ENCODE results near the gene NAT14.
A peak's percentile ranks its signal among the peaks of the same experiment; 100 is the strongest.
"Not testable (repeated sequence)": the region's sequence is repeated elsewhere in the genome, so short reads cannot be mapped to it uniquely, and the experiment has no call there.

Gene NAT14

DNA sequence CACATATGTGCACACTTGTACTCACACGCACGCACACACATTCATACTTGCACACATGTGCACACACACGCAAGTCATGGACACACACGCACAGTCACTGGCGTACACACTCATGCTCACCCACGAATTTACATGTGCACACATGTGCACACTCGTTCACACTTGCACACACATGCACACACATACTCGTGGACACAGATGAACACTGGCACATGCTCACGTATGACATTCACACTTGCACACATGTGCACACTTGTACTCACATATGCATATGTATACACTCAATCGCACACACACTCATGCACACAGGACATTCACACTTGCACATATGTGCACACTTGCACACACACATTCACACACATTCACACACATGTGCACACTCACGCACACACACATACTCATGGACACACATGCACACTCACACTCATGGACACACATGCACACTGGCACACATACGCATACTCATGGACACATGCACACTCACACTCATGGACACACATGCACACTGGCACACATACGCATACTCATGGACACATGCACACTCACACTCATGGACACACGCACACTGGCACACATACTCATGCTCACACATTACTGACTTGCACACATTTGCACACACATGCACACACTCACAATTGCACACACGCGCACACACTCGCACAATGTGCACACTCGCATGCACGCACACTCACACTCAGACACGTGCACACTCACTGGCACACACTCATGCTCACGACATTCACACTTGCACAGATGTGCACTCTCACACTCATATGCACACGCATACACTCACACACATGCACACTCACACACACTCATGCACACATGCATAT, 42.4 kb downstream of the NAT14 start:
- no peak for TF ChIP-seq POLR2AphosphoS5 (IDR thresholded peaks at IDR 0.05; ENCODE audit: low read depth, low read length)
- TF ChIP-seq POU2F2 (IDR thresholded peaks at IDR 0.05; ENCODE audit: low read depth, low read length) = no peak
- TF ChIP-seq SPI1 (IDR thresholded peaks at IDR 0.05; ENCODE audit: low read depth, low read length) = no peak
- no peak for TF ChIP-seq TAF1 (IDR thresholded peaks at IDR 0.05; ENCODE audit: low read depth, low read length)
- no peak for TF ChIP-seq PAX5 (IDR thresholded peaks at IDR 0.05; ENCODE audit: insufficient read depth, low read length, severe bottlenecking)
- no peak for TF ChIP-seq POLR2A (IDR thresholded peaks at IDR 0.05; ENCODE audit: low read depth, low read length)
- peak; percentile 38 for FAIRE-seq
- no peak for DNase-seq (ENCODE audit: insufficient read length, low spot score)

DNA sequence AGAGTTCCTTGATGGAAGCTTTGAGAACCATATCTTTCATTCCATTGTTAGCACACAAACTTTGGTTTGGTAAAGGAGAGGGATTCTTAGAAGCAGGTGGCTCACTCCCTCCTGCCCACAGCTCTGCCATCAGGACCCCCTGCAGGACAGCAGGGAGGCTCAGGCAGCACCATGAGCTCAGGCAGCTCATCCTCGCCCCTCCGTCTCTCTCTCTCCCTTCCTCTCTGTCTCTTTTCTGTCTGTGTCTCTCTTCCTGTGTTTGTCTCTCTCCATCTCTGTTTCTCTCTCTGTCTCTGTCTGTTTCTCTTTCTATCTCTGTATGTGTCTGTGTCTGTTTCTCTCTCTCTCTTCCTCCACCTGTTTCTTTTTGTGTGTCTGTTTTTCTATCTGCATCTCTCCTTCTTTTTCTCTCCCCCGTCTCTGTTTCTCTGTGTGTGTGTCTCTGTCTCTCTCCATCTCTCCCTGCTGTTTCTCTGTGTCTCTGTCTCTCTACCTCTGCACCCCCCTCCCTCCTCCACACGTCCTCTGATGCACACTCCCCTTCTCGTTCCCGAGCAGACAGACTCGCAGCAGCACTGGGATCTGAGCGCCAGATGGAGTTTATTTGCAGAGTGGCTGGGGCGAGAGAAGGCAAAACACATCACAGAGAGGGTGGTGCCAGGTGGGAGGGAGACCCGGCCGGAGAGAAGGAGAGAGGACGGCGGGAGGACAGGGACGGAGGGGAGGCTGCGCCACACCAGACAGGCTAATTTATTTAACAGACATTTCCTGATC, 43.2 kb downstream of the NAT14 start:
- DNase-seq (ENCODE audit: insufficient read length, low spot score) (no peak), FAIRE-seq (no peak)
- TF ChIP-seq POLR2AphosphoS5 (IDR thresholded peaks at IDR 0.05; ENCODE audit: low read depth, low read length) = no peak
- no peak for TF ChIP-seq TAF1 (IDR thresholded peaks at IDR 0.05; ENCODE audit: low read depth, low read length)
- TF ChIP-seq POU2F2 (IDR thresholded peaks at IDR 0.05; ENCODE audit: low read depth, low read length) = no peak
- no peak for TF ChIP-seq SPI1 (IDR thresholded peaks at IDR 0.05; ENCODE audit: low read depth, low read length)
- no peak for TF ChIP-seq PAX5 (IDR thresholded peaks at IDR 0.05; ENCODE audit: insufficient read depth, low read length, severe bottlenecking)
- TF ChIP-seq POLR2A (IDR thresholded peaks at IDR 0.05; ENCODE audit: low read depth, low read length) = no peak

DNA sequence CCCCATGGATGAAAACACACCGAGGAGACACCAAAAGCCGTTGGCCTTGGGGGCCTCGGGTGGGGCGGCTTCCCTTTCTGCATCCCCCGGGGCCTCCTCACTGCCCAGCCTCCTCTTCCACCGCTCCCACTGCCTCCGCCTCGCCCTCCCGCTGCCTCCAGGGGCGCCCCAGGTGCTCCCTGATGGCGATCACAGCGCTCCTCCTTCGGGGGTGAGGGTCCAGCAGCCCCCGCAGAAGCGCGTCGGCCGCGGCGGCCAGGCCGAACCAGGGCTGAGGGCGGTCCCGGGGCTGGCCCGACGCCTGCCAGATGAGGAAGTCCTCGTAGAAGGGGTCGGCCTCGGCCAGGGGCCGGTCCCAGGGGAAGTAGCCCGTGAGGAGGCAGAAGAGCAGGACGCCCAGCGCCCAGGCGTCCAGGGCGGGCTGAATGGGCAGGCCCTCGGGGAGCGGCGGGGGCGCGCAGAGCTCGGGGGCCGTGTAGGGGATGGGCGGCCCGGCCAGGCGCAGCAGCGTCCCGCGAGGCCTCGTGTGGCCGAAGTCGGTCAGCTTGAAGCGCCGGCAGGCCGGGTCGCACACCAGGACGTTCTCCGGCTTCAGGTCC, 44.7 kb downstream of the NAT14 start:
- no peak for DNase-seq (ENCODE audit: insufficient read length, low spot score)
- TF ChIP-seq POU2F2 (IDR thresholded peaks at IDR 0.05; ENCODE audit: low read depth, low read length) (no peak), PAX5 (IDR thresholded peaks at IDR 0.05; ENCODE audit: insufficient read depth, low read length, severe bottlenecking) (no peak), TAF1 (IDR thresholded peaks at IDR 0.05; ENCODE audit: low read depth, low read length) (no peak), POLR2A (IDR thresholded peaks at IDR 0.05; ENCODE audit: low read depth, low read length) (no peak), SPI1 (IDR thresholded peaks at IDR 0.05; ENCODE audit: low read depth, low read length) (no peak), POLR2AphosphoS5 (IDR thresholded peaks at IDR 0.05; ENCODE audit: low read depth, low read length) (no peak)
- FAIRE-seq = no peak

DNA sequence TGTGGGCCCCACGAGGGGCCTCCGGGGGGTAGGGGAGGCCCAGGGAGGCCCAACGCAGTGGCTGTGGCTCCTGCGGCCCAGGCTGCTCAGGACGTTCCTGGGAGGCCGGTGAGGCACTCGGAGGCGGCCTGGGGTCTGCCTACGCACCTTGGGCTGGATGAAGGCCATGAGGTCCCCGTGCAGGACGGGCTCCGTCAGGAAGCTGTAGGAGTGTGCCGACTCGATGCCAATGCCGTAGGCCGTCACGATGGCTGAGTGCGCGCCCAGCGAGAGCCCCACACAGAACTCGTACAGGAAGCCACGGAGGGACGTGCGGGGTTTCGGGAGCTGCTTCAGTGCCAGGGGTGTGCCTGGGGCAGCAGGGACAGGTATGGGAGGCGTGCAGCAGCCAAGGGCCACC, 46.0 kb downstream of the NAT14 start:
- TF ChIP-seq SPI1 (IDR thresholded peaks at IDR 0.05; ENCODE audit: low read depth, low read length) (no peak), POU2F2 (IDR thresholded peaks at IDR 0.05; ENCODE audit: low read depth, low read length) (no peak), PAX5 (IDR thresholded peaks at IDR 0.05; ENCODE audit: insufficient read depth, low read length, severe bottlenecking) (no peak), POLR2AphosphoS5 (IDR thresholded peaks at IDR 0.05; ENCODE audit: low read depth, low read length) (no peak), TAF1 (IDR thresholded peaks at IDR 0.05; ENCODE audit: low read depth, low read length) (no peak), POLR2A (IDR thresholded peaks at IDR 0.05; ENCODE audit: low read depth, low read length) (no peak)
- FAIRE-seq (no peak), DNase-seq (ENCODE audit: insufficient read length, low spot score) (no peak)

DNA sequence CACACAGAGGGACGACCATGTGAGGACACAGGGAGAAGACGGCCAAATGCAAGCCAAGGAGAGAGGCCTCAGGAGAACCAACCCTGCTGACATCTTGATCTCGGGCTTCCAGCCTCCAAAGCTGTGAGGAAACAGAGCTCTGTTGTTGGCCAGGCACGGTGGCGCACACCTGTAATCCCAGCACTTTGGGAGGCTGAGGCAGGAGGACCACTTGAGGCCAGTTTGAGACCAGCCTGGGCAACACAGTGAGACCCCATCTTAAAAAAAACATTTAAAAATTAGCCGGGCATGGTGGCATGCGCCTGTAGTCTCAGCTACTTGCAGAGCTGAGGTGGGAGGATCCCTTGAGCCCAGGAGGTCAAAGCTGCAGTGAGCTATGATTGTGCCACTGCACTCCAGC, 49.3 kb downstream of the NAT14 start:
- DNase-seq (ENCODE audit: insufficient read length, low spot score); FAIRE-seq: not testable (repeated sequence)

DNA sequence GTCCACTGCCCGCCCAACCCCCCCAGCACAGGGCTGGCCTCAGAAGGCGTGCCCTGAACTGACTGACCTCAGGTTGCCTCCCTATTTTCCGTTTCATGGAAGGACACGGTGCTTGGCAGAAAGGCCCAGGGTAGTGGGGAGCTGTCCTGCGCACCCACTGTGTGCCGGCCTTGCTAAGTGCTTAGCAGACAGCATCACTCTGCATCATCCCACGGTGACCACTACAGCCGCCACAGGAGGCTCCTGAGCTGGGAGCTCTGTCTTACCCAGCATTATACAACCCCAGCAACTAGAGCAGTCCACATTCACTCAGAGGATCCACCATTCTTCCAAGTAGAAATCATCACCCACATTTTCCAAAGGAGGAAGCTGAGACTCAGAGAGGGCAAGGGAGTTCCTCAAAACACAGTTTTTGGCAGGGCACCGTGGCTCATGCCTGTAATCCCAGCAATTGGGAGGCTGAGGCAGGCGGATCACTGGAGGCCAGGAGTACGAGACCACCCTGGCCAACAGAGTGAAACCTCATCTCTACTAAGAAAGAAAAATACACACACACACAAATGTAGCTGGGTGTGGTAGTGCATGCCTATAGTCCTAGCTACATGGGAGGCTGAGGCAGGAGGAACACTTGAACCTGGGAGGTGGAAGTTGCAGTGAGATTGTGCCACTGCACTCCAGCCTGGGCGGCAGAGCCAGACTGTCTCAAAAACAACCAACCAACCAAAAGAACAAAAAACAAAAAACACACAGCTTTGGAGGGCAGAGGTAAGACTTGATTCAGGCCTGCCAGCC, 50.4 kb downstream of the NAT14 start:
- FAIRE-seq (no peak), DNase-seq (ENCODE audit: insufficient read length, low spot score) (no peak)

DNA sequence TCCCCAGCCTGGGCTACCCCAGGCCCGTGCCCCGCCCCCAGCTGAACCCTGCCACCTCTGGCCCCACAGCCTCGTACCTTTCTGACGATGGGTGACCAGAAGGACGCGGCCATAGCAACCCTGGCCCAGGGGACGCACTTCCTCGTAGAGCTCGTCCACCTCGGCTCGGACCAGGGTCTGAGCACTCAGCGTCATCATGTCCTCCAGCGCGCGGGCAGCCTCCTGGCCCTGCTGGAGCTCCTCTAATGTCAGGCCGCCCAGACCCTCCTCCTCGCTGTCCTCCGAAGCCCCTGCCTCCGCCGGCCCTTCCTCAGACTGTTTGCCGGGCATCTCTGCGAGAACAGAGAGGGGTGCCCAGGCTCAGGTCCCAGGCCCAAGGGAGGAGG, 51.0 kb downstream of the NAT14 start:
- no peak for FAIRE-seq
- TF ChIP-seq TAF1 (IDR thresholded peaks at IDR 0.05; ENCODE audit: low read depth, low read length) (no peak), PAX5 (IDR thresholded peaks at IDR 0.05; ENCODE audit: insufficient read depth, low read length, severe bottlenecking) (no peak), POU2F2 (IDR thresholded peaks at IDR 0.05; ENCODE audit: low read depth, low read length) (no peak), POLR2AphosphoS5 (IDR thresholded peaks at IDR 0.05; ENCODE audit: low read depth, low read length) (no peak), SPI1 (IDR thresholded peaks at IDR 0.05; ENCODE audit: low read depth, low read length) (no peak), POLR2A (IDR thresholded peaks at IDR 0.05; ENCODE audit: low read depth, low read length) (no peak)
- no peak for DNase-seq (ENCODE audit: insufficient read length, low spot score)

More for the DNA sequence above, 50.4 kb downstream of the NAT14 start:
- TF ChIP-seq POLR2AphosphoS5 (IDR thresholded peaks at IDR 0.05; ENCODE audit: low read depth, low read length) = no peak
- TF ChIP-seq POU2F2 (IDR thresholded peaks at IDR 0.05; ENCODE audit: low read depth, low read length) = no peak
- no peak for TF ChIP-seq POLR2A (IDR thresholded peaks at IDR 0.05; ENCODE audit: low read depth, low read length)
- no peak for TF ChIP-seq PAX5 (IDR thresholded peaks at IDR 0.05; ENCODE audit: insufficient read depth, low read length, severe bottlenecking)
- TF ChIP-seq TAF1 (IDR thresholded peaks at IDR 0.05; ENCODE audit: low read depth, low read length) = no peak
- no peak for TF ChIP-seq SPI1 (IDR thresholded peaks at IDR 0.05; ENCODE audit: low read depth, low read length)

DNA sequence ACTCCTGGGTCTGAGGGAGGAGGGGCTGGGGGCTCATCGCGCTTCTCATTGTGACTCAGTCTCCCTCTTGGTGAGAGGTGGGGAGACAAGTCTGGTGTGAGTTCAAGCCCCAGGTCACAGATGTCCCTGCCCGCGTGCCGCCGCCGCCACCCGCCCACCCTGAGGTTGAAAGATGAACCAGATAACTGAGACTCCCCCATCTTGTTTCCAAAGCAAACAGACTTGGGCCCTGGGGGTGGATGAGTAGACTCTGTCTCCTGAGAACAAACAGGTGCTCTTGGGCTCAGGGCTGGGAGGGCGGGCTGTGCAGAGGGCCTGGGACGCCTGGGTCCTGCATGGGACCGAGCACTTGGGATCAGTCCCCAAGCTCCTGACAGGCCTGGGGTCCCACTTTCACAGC, 51.4 kb downstream of the NAT14 start:
- TF ChIP-seq POU2F2 (IDR thresholded peaks at IDR 0.05; ENCODE audit: low read depth, low read length) = no peak
- no peak for TF ChIP-seq SPI1 (IDR thresholded peaks at IDR 0.05; ENCODE audit: low read depth, low read length)
- no peak for TF ChIP-seq PAX5 (IDR thresholded peaks at IDR 0.05; ENCODE audit: insufficient read depth, low read length, severe bottlenecking)
- no peak for TF ChIP-seq POLR2A (IDR thresholded peaks at IDR 0.05; ENCODE audit: low read depth, low read length)
- no peak for TF ChIP-seq POLR2AphosphoS5 (IDR thresholded peaks at IDR 0.05; ENCODE audit: low read depth, low read length)
- no peak for TF ChIP-seq TAF1 (IDR thresholded peaks at IDR 0.05; ENCODE audit: low read depth, low read length)
- FAIRE-seq (no peak), DNase-seq (ENCODE audit: insufficient read length, low spot score) (no peak)

Measured in GM12891 (cell line).